ENCODE results near the gene CDIP1. TPM values are rescaled to one million over a fixed set of nuclear protein-coding genes. Genes with fewer than 3 reads are reported as not detected.

The CDIP1 gene
- 10 to 100 TPM; 12.9 to 23.3 TPM for total RNA-seq

GRCh38 chr16:4538350-4539235 is at the start of gene CDIP1:
Gene CDIP1 (minus strand): TSS chr16:4538773. CDS start chr16:4514130, 24,643 bp downstream.
- peaks cover 0 to 10% (median 0%) of the 10 kb centered on the region in 3 donors for H3K9me3 ChIP-seq
- WGBS, 2 donors, result 5 to 48% methylated on average over 6 to 63 of the region's 67 CpGs
- intact Hi-C loops (cut with DNase I), result no loop called here
- TF ChIP-seq POLR2A (IDR thresholded peaks at IDR 0.05), result peak; percentile 94 to 95 (median 95)
- TF ChIP-seq, protein P1, sequence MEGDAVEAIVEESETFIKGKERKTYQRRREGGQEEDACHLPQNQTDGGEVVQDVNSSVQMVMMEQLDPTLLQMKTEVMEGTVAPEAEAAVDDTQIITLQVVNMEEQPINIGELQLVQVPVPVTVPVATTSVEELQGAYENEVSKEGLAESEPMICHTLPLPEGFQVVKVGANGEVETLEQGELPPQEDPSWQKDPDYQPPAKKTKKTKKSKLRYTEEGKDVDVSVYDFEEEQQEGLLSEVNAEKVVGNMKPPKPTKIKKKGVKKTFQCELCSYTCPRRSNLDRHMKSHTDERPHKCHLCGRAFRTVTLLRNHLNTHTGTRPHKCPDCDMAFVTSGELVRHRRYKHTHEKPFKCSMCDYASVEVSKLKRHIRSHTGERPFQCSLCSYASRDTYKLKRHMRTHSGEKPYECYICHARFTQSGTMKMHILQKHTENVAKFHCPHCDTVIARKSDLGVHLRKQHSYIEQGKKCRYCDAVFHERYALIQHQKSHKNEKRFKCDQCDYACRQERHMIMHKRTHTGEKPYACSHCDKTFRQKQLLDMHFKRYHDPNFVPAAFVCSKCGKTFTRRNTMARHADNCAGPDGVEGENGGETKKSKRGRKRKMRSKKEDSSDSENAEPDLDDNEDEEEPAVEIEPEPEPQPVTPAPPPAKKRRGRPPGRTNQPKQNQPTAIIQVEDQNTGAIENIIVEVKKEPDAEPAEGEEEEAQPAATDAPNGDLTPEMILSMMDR (IDR thresholded peaks at IDR 0.05), result peak in 4 of 7 experiments; percentile 19 to 42 (median 22)
- H3K36me3 ChIP-seq (replicated peaks in 1 of 2; ENCODE audit: insufficient read depth in 1 of 2, low read depth in 2 of 2), result no peaks in the 10 kb centered on the region
- peak within 1 kb of the TSS; percentile 47 to 49 for H3K4me3 ChIP-seq
- H3K27me3 ChIP-seq, result no peaks in the 10 kb centered on the region
- ATAC-seq (peak; percentile 88), DNase-seq (peak; percentile 98)
- H3K27ac ChIP-seq, result peak within 1 kb of the TSS; percentile 83 to 94 (median 91)
- H3K4me1 ChIP-seq, result peaks cover 41% of the 10 kb centered on the region

DNA sequence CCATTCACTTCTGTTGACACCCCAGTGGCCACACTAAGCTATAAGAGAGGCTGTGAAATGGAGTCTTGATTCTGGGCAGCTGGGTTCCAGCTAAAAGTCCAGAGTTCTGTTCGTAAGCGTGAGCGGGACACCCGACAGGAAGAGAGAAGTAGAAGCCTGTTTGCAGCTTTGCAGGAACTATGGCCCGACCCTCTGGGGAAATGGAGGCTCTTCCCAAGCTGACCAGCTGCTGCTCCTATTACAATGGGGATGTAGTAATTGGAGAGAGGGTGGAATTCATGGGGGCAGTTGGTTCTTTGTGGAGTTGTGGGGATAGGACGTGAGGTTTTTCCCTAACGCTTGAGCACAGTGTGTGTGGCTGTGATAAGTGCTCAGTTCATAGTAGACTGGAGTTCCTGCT is 47.7 kb upstream of the CDIP1 start:
- Histone ChIP-seq H3K27me3 (no peaks in the 10 kb centered on the region), H3K36me3 (replicated peaks in 1 of 2; ENCODE audit: insufficient read depth in 1 of 2, low read depth in 2 of 2) (no peaks in the 10 kb centered on the region), H3K9me3 (no peaks in the 10 kb centered on the region), H3K4me3 (no peak overlapping the region), H3K4me1 (no peaks in the 10 kb centered on the region), H3K27ac (no peak overlapping the region)
- intact Hi-C loops (cut with DNase I), result loop anchor here (10.0 kb wide), 1 partner anchor 71 kb away; no protein-coding TSS in a partner anchor
- no peak for DNase-seq
- TF ChIP-seq, protein P1 (IDR thresholded peaks at IDR 0.05), result no peak
- no peak for TF ChIP-seq POLR2A (IDR thresholded peaks at IDR 0.05)
- no peak for ATAC-seq
- WGBS, 2 donors, result 62 to 64% methylated on average over 7 of the region's 7 CpGs

DNA sequence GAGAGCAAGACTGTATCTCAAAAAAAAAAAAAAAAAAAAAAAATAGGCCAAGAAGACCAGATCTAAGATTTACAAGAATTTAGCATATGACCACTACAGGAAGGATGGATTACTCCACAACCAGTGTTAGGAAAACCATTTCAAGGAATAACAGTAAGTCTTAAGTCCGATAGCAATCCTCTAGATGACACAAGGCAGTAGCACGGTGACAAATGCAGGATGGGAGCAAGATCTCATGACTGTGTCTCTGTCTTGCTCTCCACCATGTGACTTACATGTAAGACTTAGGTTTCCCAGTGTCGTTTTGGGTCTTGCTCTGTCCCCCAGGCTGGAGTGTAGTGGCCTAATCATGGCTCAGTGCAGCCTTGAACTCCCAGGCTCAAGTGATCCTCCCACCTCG is 45.3 kb upstream of the CDIP1 start:
- Histone ChIP-seq H3K9me3 (no peaks in the 10 kb centered on the region), H3K36me3 (replicated peaks in 1 of 2; ENCODE audit: insufficient read depth in 1 of 2, low read depth in 2 of 2) (no peaks in the 10 kb centered on the region), H3K27me3 (no peaks in the 10 kb centered on the region), H3K4me3 (no peak overlapping the region), H3K27ac (no peak overlapping the region), H3K4me1 (no peaks in the 10 kb centered on the region)
- ATAC-seq (no peak), DNase-seq (no peak)
- WGBS, 2 donors, result 78 to 94% methylated on average over 3 to 4 of the region's 4 CpGs
- no peak for TF ChIP-seq POLR2A (IDR thresholded peaks at IDR 0.05)
- TF ChIP-seq, protein P1 (IDR thresholded peaks at IDR 0.05), result no peak
- intact Hi-C loops (cut with DNase I), result loop anchor here (10.0 kb wide), 1 partner anchor 69 kb away; no protein-coding TSS in a partner anchor

DNA sequence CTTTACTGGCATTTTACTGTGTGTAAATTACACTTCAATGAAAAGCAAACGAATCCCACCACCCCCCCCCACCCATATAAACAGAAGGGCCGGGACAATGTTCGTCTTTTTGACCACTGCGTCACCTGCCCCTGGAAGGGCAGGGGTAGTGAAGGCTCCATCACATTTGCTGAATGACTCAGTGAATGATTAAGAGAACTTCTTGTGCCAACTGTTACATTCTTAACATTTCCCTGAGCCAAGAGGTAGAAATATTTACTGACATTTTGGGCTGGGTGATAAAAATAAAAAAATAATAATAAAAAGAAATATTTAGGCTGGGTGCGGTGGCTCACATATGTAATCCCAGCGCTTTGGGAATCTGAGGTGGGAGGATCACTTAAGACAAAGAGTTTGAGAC is 41.7 kb upstream of the CDIP1 start:
- Histone ChIP-seq H3K36me3 (replicated peaks in 1 of 2; ENCODE audit: insufficient read depth in 1 of 2, low read depth in 2 of 2) (no peaks in the 10 kb centered on the region), H3K27me3 (no peaks in the 10 kb centered on the region), H3K4me3 (no peak overlapping the region), H3K9me3 (no peaks in the 10 kb centered on the region), H3K4me1 (peaks cover 6% of the 10 kb centered on the region), H3K27ac (peak overlapping the region in 1 of 4 donors; percentile 25)
- 42 to 52% methylated on average over 6 of the region's 6 CpGs for WGBS, 2 donors
- intact Hi-C loops (cut with DNase I), result loop anchor here (10.0 kb wide), 1 partner anchor 65 kb away; no protein-coding TSS in a partner anchor
- TF ChIP-seq POLR2A (IDR thresholded peaks at IDR 0.05), result no peak
- TF ChIP-seq, protein P1 (IDR thresholded peaks at IDR 0.05), result no peak
- DNase-seq (peak in 1 of 4 donors; percentile 33), ATAC-seq (peak; percentile 76)

Data from body of pancreas (tissue), 4 donors.